HEK293 (cell line): ENCODE results near the gene MMD.

Experiments
- HOXA7 ChIP-seq: sonication (generic); formaldehyde crosslinking; IDR thresholded peaks from 2 replicates; pipeline ENCODE4 v1.8.1; 2022; ENCODE audit warnings: missing genetic modification reagents, borderline replicate concordance
- INSM2 ChIP-seq: fragments of 450-650 bp; formaldehyde crosslinking; IDR thresholded peaks from 2 replicates; pipeline ENCODE4 v1.5.1; 2016; ENCODE audit warnings: missing biosample characterization, missing genetic modification characterization
- KLF16 ChIP-seq: fragments of 450-650 bp; formaldehyde crosslinking; IDR thresholded peaks from 2 replicates; pipeline ENCODE4 v1.5.1; 2017; ENCODE audit warnings: missing biosample characterization, missing genetic modification characterization
- KLF8 ChIP-seq: fragments of 450-650 bp; formaldehyde crosslinking; IDR thresholded peaks from 2 replicates; pipeline ENCODE4 v1.5.1; 2016; ENCODE audit warnings: missing biosample characterization, missing genetic modification characterization
- MZF1 ChIP-seq: fragments of 450-650 bp; formaldehyde crosslinking; IDR thresholded peaks from 2 replicates; pipeline ENCODE4 v1.5.1; 2017; ENCODE audit warnings: missing biosample characterization, missing genetic modification characterization, borderline replicate concordance
- WT1 ChIP-seq: fragments of 450-650 bp; formaldehyde crosslinking; IDR thresholded peaks from 2 replicates; pipeline ENCODE4 v1.5.1; 2016; ENCODE audit warnings: missing biosample characterization, missing genetic modification characterization
- YY2 ChIP-seq: fragments of 450-650 bp; formaldehyde crosslinking; IDR thresholded peaks from 2 replicates; pipeline ENCODE4 v1.5.1; 2016; ENCODE audit warnings: missing biosample characterization, missing genetic modification characterization
- ZNF146 ChIP-seq: fragments of 450-650 bp; formaldehyde crosslinking; IDR thresholded peaks from 2 replicates; pipeline ENCODE4 v1.5.1; 2016; ENCODE audit warnings: missing biosample characterization, missing genetic modification characterization
- ZNF155 ChIP-seq: fragments of 450-650 bp; formaldehyde crosslinking; IDR thresholded peaks from 2 replicates; pipeline ENCODE4 v1.5.1; 2016; ENCODE audit warnings: missing biosample characterization, missing genetic modification characterization
- ZNF2 ChIP-seq: fragments of 450-650 bp; formaldehyde crosslinking; IDR thresholded peaks from 2 replicates; pipeline ENCODE4 v1.5.1; 2016; ENCODE audit warnings: missing biosample characterization, missing genetic modification characterization
- ZNF239 ChIP-seq: fragments of 450-650 bp; formaldehyde crosslinking; IDR thresholded peaks from 2 replicates; pipeline ENCODE4 v1.5.1; 2016; ENCODE audit warnings: missing biosample characterization, missing genetic modification characterization
- ZNF292 ChIP-seq: fragments of 450-650 bp; formaldehyde crosslinking; IDR thresholded peaks from 2 replicates; pipeline ENCODE4 v1.5.1; 2016; ENCODE audit warnings: low read depth, missing biosample characterization, missing genetic modification characterization, borderline replicate concordance
- ZNF335 ChIP-seq: fragments of 450-650 bp; formaldehyde crosslinking; conservative IDR thresholded peaks from 2 replicates; pipeline ENCODE4 v1.5.1; 2016; ENCODE audit warnings: missing biosample characterization, missing genetic modification characterization
- ZNF366 ChIP-seq: fragments of 450-650 bp; formaldehyde crosslinking; conservative IDR thresholded peaks from 2 replicates; pipeline ENCODE4 v1.5.1; 2016; ENCODE audit warnings: missing biosample characterization, missing genetic modification characterization
- ZNF404 ChIP-seq: fragments of 450-650 bp; formaldehyde crosslinking; IDR thresholded peaks from 2 replicates; pipeline ENCODE4 v1.5.1; 2017; ENCODE audit warnings: missing biosample characterization, missing genetic modification characterization
- ZNF433 ChIP-seq: fragments of 450-650 bp; formaldehyde crosslinking; IDR thresholded peaks from 2 replicates; pipeline ENCODE4 v1.5.1; 2016; ENCODE audit warnings: missing biosample characterization, missing genetic modification characterization, low read depth
- ZNF449 ChIP-seq: fragments of 450-650 bp; formaldehyde crosslinking; IDR thresholded peaks from 2 replicates; pipeline ENCODE4 v1.5.1; 2017; ENCODE audit warnings: missing biosample characterization, mild to moderate bottlenecking, missing genetic modification characterization, moderate library complexity
- ZNF488 ChIP-seq: fragments of 450-650 bp; formaldehyde crosslinking; IDR thresholded peaks from 2 replicates; pipeline ENCODE4 v1.5.1; 2016; ENCODE audit warnings: missing biosample characterization, missing genetic modification characterization
- ZNF513 ChIP-seq: fragments of 450-650 bp; IDR thresholded peaks from 2 replicates; pipeline ENCODE4 v1.5.1; 2018; ENCODE audit warnings: missing biosample characterization, missing genetic modification characterization
- ZNF585B ChIP-seq: fragments of 450-650 bp; formaldehyde crosslinking; IDR thresholded peaks from 2 replicates; pipeline ENCODE4 v1.5.1; 2016; ENCODE audit warnings: missing biosample characterization, missing genetic modification characterization
- ZNF596 ChIP-seq: fragments of 450-650 bp; IDR thresholded peaks from 2 replicates; pipeline ENCODE4 v1.5.0; 2018; ENCODE audit warnings: missing biosample characterization, mild to moderate bottlenecking, missing genetic modification characterization, moderate library complexity
- ZNF621 ChIP-seq: fragments of 450-650 bp; formaldehyde crosslinking; IDR thresholded peaks from 2 replicates; pipeline ENCODE4 v1.5.1; 2017; ENCODE audit warnings: missing biosample characterization, missing genetic modification characterization
- ZNF654 ChIP-seq: fragments of 450-650 bp; formaldehyde crosslinking; IDR thresholded peaks from 2 replicates; pipeline ENCODE4 v1.5.1; 2016; ENCODE audit warnings: low read depth, missing biosample characterization, missing genetic modification characterization
- ZNF658 ChIP-seq: fragments of 450-650 bp; formaldehyde crosslinking; IDR thresholded peaks from 2 replicates; pipeline ENCODE4; 2016; ENCODE audit warnings: missing biosample characterization, missing genetic modification characterization
- ZNF747 ChIP-seq: fragments of 450-650 bp; formaldehyde crosslinking; IDR thresholded peaks from 2 replicates; pipeline ENCODE4 v1.5.1; 2016; ENCODE audit warnings: missing biosample characterization, missing genetic modification characterization
- ZSCAN4 ChIP-seq: fragments of 450-650 bp; formaldehyde crosslinking; IDR thresholded peaks from 2 replicates; pipeline ENCODE4 v1.5.1; 2017; ENCODE audit warnings: missing biosample characterization, missing genetic modification characterization
- ZXDB ChIP-seq: fragments of 450-650 bp; formaldehyde crosslinking; IDR thresholded peaks from 2 replicates; pipeline ENCODE4 v1.5.1; 2016; ENCODE audit warnings: missing biosample characterization, missing genetic modification characterization
- TF ChIP-seq, protein P1 (sequence below): fragments of 450-650 bp; formaldehyde crosslinking; IDR thresholded peaks from 2 replicates; pipeline ENCODE4; 2016; ENCODE audit warnings: missing biosample characterization, missing genetic modification characterization
- TF ChIP-seq, protein P2 (sequence below): fragments of 450-650 bp; formaldehyde crosslinking; IDR thresholded peaks from 2 replicates; pipeline ENCODE4 v1.5.0; 2017; ENCODE audit warnings: missing biosample characterization, missing genetic modification characterization, borderline replicate concordance
- TF ChIP-seq, protein P3 (sequence below): fragments of 450-650 bp; formaldehyde crosslinking; IDR thresholded peaks from 2 replicates; pipeline ENCODE4 v1.5.1; 2016; ENCODE audit warnings: missing biosample characterization, missing genetic modification characterization

MMD gene

GRCh38 chr17:55454906-55455474 lies 33.4 kb upstream of the MMD start (continued):
- no peak for TF ChIP-seq KLF8 (tag by site-specific recombination)
- no peak for TF ChIP-seq ZNF335 (tag by site-specific recombination)
- TF ChIP-seq KLF16 (tag by site-specific recombination) = no peak
- TF ChIP-seq, protein P1, sequence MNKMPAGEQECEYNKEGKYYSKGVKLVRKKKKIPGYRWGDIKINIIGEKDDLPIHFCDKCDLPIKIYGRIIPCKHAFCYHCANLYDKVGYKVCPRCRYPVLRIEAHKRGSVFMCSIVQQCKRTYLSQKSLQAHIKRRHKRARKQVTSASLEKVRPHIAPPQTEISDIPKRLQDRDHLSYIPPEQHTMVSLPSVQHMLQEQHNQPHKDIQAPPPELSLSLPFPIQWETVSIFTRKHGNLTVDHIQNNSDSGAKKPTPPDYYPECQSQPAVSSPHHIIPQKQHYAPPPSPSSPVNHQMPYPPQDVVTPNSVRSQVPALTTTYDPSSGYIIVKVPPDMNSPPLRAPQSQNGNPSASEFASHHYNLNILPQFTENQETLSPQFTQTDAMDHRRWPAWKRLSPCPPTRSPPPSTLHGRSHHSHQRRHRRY (tag by site-specific recombination) = no peak
- TF ChIP-seq ZNF488 = no peak
- no peak for TF ChIP-seq ZNF146
- TF ChIP-seq ZNF658 = no peak
- TF ChIP-seq ZNF433 (tag by site-specific recombination) = no peak
- no peak for TF ChIP-seq ZNF2 (tag by site-specific recombination)
- TF ChIP-seq WT1 = no peak
- no peak for TF ChIP-seq ZNF404 (tag by site-specific recombination)
- no peak for TF ChIP-seq ZNF155 (tag by site-specific recombination)
- no peak for TF ChIP-seq ZXDB (tag by site-specific recombination)
- 0 out of 2 replicates have a peak, but pooled peaks have one; percentile 37 for TF ChIP-seq INSM2 (tag by site-specific recombination)
- no peak for TF ChIP-seq MZF1 (tag by site-specific recombination)
- TF ChIP-seq ZNF239 (tag by site-specific recombination) = no peak
- no peak for TF ChIP-seq ZNF449 (tag by site-specific recombination)
- TF ChIP-seq ZNF621 (tag by site-specific recombination) = no peak
- peak; percentile 40; the same call in 1 of the 2 replicates for TF ChIP-seq ZNF366 (tag by site-specific recombination)
- no peak for TF ChIP-seq YY2 (tag by site-specific recombination)
- TF ChIP-seq ZNF654 (tag by site-specific recombination) = 0 out of 2 replicates have a peak, but pooled peaks have one; percentile 3
- TF ChIP-seq, protein P2, sequence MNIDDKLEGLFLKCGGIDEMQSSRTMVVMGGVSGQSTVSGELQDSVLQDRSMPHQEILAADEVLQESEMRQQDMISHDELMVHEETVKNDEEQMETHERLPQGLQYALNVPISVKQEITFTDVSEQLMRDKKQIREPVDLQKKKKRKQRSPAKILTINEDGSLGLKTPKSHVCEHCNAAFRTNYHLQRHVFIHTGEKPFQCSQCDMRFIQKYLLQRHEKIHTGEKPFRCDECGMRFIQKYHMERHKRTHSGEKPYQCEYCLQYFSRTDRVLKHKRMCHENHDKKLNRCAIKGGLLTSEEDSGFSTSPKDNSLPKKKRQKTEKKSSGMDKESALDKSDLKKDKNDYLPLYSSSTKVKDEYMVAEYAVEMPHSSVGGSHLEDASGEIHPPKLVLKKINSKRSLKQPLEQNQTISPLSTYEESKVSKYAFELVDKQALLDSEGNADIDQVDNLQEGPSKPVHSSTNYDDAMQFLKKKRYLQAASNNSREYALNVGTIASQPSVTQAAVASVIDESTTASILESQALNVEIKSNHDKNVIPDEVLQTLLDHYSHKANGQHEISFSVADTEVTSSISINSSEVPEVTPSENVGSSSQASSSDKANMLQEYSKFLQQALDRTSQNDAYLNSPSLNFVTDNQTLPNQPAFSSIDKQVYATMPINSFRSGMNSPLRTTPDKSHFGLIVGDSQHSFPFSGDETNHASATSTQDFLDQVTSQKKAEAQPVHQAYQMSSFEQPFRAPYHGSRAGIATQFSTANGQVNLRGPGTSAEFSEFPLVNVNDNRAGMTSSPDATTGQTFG = no peak
- no peak for TF ChIP-seq ZNF747 (tag by site-specific recombination)
- TF ChIP-seq ZNF585B (tag by site-specific recombination) = no peak
- no peak for TF ChIP-seq ZNF596 (tag by site-specific recombination)
- no peak for TF ChIP-seq ZSCAN4 (tag by site-specific recombination)
- TF ChIP-seq ZNF513 (tag by site-specific recombination) = no peak
- TF ChIP-seq HOXA7 (CRISPR knock-in tag) = no peak
- TF ChIP-seq, protein P3, sequence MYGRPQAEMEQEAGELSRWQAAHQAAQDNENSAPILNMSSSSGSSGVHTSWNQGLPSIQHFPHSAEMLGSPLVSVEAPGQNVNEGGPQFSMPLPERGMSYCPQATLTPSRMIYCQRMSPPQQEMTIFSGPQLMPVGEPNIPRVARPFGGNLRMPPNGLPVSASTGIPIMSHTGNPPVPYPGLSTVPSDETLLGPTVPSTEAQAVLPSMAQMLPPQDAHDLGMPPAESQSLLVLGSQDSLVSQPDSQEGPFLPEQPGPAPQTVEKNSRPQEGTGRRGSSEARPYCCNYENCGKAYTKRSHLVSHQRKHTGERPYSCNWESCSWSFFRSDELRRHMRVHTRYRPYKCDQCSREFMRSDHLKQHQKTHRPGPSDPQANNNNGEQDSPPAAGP (tag by site-specific recombination) = no peak
- no peak for TF ChIP-seq ZNF292
